NOMO-1 treated with DMSO at 0.1 percent for 48 hours (cell line): ENCODE data around the gene PLAC1.

Experiments
- DNase-seq: peaks from one replicate; lab custom pipeline; 2025; ENCODE audit not compliant: unreplicated experiment; lab: John Stamatoyannopoulos, UW

Gene PLAC1, protein sequence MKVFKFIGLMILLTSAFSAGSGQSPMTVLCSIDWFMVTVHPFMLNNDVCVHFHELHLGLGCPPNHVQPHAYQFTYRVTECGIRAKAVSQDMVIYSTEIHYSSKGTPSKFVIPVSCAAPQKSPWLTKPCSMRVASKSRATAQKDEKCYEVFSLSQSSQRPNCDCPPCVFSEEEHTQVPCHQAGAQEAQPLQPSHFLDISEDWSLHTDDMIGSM

DNA sequence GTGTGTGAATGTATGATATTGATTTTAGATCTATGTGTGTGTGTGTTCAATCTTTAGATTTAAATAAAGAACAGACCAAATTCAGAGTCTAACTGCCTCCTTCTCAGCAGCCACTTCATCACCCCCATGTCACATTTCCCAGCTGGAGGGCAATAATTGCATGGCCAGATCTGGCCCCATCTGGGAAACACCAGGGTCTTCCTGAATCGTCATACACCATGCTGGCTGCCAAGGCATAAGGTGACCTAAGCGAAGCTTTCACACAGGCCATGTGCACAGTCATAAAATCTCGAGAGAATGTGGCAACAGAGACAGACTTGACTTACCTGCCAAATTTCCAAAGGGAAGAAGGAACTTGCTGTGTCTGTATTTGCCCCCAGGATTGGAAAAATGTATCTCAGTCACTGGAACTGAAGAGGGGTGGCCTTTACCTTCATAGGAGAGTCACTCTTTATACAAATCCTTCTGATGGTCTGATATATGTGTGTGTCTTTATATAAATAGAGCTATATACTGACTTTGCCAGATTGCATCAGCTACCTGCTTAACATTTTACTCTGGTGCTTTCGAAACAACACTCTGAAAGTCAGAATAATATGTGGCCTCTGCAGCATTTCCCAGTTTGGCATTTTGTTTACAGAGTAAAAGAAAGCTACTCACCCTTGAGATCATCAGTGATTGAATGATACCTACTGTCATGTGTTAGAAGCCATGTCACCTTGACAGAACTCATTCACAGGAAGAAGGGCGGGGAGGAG lies at the start of gene PLAC1:
TSS of gene PLAC1 (minus strand) at position 470 of the 758 bp plus-strand sequence. CDS start 91,789 bp downstream, outside the sequence.
- DNase-seq, result no peak

DNA sequence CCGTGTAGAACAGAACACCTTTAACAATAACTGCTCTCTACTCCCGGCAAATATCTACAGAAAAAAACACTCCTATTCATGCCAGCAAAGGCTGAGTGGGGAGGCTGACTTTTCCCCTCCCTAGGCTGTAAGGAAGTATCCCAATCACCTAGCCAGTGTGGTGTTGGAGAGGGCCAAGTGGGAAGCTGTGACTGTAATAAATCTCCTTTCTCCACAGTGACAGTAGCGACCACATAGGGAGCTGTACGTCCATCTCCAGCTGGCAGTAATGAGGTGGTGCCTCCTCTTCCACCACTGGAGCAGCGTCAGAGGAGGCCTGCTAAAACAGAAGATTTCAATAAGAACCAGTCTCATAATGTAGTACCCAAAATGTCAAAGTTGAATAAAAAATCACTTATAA lies 47.9 kb upstream of the PLAC1 start:
- no peak for DNase-seq

DNA sequence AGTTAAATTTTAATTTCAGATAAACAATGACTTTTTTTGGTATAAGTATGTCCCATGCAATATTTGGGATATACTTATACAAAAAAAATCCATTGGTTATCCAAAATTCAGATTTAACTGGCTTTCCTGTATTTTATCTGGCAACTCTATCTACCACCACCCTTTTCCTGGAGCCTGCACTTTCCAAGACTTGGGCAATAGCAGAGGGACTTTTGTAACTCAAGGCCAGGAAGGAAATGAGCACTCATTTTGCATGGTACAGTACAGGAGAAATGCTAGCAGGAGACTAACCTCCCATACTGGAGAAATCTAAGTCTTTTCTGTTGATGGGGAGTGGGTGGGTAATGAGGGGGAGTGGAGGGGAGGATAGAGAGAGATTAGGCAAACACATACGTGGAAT lies 37.7 kb upstream of the PLAC1 start:
- DNase-seq, result no peak

DNA sequence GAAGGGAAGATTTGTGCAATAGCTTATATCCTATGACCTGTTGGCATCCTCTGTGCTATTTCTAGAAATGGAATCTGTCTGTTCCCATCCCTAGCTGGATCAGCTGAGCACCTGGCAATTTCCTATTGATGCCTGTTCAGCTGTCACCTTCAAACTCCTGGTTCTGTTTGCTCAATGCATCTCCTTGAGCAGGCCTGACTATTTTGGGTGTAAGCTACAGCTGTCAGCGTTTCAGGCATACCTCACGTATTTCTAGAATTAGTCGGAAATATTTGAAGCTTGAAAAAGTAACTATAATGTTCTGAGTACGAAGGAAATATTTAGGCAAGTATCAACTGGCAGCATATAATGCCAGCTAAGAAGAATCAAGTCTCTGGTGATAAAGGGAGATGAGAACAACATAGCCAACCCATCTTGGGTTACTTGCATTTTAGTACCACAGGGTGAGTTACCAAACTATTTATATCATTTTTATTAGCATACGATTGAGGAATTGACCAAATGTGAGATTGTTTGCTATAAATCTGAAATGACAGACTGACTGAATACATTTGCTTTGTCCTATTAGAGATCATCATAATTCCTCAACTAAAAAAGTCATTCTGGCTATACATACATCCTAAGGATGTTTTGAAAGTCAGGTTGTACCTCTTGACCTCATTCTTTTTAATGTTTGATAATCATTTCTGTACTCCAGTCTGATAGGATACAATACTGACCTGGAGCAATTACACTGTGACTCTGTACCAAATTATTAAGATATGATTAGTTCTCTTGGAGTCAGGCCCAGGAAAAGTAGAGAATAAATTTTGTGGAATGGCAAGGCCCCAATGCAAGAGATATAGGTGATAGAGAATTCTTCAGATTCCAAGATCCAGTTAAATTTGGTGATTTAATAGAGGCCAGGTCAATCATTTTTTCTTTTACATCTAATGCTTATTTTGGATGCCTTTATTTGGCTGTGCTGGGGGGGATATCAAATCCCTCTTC lies 36.4 kb upstream of the PLAC1 start:
- DNase-seq, result no peak

DNA sequence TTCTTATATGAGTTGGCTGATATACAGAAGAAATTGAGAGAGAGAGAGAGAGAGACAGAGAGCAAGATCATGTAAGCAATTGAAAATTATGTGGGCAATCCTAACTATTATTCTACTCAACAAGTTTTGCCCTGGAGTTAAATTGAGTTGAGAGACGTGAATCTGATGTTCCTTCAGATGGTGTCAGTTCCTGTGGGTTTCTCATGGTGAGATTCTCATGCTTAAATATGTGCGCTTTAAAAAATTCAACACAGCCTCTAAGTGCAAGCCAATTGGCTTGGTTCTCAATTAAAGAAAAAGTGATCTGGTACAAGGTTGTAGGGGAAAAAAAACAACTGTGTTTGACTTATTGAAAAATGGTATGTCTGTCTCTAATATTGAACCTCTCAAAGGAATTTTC lies 35.4 kb upstream of the PLAC1 start:
- DNase-seq, result no peak

DNA sequence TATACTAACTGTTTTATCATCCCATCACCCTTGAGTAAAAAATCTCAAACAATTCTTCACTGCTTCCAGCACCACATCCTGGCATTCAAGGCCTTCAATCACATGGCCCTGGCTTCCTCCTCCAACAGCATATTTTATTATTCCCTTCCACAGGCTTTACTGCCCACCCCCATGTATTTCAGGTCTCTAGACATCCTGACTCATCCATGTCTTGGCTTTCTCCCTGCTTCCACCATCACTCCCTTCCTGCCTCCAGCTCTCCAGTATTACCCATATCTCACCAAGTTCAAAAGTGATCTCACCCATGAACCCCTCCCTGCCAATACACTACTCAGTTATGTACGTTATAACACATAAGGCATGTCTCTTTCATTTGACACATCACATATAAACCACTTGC lies 34.7 kb upstream of the PLAC1 start:
- DNase-seq, result no peak

DNA sequence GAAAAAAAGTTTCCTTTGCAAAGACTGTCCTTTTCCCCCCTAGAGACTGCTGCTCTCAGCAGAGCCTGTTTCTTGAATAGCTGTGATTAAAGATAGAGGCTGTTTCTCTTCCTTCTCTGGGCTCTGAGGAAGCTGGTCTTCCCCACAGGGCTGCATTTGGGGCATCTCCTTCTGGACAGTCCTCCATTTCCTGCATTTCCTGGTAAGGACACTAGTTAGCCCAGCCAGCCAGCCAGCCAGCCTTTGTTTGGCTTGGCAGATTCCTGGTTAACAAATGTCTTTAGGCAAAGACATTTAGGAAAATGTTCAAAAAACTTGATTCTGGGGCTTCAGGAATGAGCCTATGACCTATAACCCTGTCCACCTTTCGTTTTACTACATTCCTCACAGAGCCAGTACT lies 34.0 kb upstream of the PLAC1 start:
- no peak for DNase-seq

DNA sequence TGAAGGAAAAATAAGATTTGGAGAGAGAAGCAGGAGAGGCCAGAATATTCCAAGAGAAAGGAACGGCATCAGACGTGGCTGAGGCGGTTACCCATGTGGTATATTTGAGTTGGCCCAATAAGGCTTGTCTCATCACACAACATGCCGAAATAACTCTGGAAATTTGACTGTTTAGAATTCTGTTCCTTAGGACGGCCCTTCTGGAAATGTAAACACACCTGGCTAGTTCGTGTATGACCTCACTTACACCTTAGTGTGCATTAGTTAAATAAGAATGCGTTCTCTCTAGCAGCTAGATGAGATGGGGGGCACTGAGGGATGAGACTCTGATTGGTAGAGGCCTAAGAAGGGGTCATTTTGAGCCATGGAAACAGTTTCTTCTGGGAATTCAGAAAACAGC lies 33.2 kb upstream of the PLAC1 start:
- DNase-seq, result no peak

DNA sequence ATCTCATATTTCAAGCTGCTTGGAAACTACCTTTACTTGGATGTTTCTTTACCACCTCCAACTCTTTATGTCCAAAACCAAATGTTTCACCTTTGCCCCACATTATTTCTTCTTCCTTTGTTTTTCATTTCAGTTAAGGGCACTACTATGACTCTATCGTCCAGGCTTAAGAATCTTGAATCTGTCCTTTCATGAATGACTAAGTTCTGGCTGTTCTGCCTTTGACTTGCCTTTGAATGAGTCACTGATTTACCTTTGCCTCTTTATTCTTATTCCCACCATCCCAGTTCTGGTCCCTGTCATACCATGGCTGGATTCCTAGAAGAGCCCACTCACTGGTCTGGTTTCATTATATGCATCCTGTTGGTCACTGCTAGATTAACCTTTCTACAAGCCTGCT lies 30.6 kb upstream of the PLAC1 start:
- no peak for DNase-seq

DNA sequence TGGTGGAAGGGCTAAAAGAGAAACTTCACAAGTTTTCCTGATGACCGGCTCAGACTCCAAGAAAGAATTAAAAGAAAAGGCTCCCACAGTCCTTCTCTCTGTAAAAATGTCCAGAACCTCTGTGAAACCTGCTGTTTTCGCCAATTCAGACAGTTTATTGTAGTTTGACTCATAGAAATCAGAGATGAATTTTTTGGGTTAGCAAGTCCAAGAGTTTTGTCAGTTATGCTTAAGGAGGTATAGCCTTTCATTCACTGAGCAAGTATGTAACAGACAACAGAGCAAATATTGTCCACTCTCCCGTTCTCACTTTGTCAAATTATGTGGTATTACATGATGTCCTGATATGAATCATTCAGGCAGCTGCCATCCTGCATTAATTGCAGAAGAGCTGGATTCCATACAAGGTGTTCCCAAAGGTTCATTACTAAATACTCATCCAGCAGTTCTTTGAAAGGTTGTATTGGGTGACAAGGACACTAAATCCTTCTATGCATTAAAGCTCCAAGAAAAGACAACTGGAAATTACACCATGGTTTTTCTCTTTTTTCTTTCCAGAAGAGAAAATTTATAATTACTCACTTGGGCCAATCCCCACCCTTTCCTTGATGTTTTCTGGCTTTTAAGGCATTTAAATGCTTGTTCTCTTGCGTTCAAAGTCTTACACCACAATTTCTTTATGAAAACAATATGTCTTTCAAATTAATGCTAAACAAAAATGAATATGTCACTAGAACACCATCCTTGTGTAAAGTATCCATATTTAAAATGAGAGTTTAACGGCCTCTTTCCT lies 30.0 kb upstream of the PLAC1 start:
- DNase-seq, result no peak

DNA sequence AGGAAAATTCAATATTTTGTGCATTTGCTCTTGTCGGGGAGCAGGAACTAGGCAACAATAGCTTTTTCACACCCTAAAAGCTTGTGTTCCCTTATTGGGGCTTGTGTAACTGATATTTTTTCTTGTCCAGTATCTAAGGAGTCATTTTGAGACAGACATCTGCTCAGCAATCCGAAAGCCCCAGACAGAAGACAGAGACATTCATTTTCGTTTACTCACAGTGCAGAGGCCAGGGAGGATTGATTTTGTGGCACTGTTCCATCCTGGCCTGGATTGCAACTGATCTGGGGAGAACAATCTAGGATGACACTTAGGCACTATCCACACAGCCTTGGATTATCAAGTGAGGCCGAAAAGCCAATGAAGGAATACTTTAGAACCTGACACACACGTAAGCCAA lies 27.4 kb upstream of the PLAC1 start:
- no peak for DNase-seq

DNA sequence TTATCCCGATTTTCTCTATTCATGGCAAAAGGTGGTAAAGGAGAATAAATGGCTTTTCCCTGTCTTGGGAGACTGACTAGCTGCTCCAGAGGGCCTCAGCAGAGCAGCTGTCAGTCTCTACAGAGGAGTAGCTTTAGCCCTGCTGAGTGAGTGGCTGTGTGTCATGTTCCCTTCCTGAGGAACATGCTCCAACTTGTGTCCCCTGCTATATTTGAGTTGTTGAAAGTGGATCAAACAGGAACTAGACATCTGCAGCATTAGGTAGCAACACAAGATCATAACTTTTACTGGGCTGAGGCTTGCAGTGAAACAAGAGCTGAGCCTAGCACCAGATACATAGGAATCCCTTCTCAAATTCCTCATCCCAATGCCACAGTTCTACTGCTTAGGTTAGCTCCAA lies 26.7 kb upstream of the PLAC1 start:
- no peak for DNase-seq

DNA sequence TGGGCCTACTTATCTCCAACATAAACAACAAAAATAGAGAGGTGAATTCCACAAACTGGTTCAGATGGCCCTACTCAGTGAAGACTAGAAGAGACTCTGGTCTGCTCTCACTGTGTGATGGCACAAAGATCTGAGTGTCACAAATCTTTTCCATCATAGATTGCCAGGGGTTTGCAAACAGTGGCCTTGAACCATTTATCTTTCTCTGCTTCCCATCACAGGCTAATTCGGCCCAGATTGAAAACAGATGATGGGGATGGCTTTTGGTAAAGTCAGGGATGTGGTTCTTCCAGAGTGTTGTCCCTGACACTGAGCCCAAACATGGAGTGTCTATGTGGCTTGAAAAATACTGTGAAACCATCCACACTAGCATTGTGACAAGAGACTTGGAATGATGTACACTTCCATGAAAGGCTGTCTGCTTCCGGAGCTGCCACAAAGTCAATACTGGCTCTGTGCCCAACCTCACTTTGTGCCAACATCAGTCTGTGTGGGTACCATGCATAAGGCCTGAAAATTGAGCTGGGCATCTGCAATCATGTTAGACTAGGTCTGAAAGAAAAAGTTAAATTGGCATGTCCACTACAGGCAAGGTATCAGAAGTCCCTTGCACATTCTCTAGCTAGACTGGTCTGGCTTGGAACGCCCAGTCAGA lies 25.2 kb upstream of the PLAC1 start:
- no peak for DNase-seq

DNA sequence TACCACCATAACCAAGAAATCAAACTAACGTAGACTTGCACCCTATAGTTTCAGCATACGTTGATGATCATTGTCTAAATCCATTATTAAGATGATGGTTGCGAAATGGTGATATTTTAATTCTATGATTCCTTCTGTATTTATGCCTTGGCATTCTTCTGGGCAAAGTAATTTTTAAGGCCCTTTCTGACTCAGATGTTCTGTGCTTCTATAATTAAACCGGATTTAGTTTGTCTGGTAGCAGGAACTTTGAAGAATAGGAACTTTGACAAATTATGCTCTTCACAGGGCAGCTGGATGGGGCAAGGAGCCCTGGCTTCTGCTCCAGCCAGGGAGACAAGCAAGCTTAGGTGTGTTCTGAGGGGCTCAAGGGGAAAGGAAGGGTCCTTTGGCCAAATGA lies 23.8 kb upstream of the PLAC1 start:
- DNase-seq, result no peak

DNA sequence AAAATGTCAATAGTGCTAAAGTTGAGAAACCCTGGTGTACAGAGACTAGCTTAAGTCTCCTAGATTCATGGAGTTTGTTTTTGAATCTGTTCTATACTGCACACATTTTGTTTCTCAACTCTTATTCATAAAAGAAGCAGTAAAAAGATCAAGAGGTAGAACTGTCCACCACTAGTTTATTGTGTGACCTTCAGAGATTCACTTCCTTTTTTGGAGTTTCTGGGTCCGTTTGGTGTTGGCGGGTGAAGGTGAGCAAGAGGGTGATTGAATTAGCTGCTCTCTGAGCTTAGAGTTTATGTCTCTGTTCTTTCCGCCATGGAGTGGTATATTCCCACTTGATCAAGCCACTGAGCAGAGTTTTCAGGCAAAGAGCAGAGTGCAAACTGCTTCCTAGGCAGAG lies 21.4 kb upstream of the PLAC1 start:
- peak; percentile 60 for DNase-seq

DNA sequence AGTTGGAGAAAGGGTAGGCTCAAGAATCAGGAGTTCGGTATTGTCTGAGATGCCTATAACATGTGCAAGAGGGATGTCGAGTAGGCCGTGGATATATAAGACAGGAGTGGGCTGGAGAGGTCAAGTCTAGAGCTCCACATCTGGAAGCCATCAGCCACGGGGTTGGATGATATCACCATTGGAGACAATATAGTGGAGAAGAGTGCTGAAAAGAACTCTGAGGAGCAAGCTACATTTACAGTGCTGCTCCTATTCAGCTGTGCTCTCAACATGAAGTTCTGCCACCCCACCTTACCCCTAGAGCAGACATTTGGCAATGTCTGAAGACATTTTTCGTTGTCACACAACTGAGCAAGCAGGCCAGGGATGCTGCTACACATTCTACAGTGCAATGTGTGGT lies 20.9 kb upstream of the PLAC1 start:
- DNase-seq, result no peak

DNA sequence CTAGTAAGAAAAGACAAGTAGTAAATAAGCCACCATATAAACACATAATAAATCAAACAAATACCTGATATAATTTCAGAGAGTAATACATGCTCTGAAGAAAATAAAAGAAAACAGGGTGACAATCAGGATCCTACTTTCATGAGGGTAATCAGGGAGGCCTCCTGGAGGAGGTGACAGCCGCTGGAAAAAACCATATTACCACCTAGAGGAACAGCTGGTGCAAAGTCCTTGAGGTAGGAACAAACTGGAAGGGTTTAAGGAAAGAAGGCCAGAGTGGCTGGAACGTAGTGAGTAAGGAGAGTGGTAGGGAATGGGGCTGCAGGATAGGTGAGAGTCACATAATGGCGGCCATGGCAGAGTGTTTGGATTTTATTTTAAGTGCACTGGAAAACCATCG lies 19.1 kb upstream of the PLAC1 start:
- DNase-seq, result no peak

DNA sequence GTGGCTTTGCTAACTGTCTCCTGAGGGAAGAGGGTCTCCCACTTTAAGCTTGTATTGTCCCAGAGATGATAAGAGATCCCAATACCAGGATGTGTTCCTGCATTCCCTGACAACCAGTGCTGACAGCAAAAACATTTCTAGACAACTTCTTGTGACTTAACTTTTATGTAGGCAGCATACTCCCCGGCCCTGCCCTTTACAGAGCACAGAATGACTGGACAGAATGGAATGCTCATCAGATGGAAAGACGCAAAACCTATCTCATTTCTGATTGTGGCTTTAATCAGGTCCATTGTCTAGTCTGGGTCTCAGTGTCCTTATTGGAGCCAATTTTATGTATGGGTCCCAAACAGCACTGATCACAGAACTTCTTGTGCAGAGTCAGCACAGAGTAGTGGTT lies 18.2 kb upstream of the PLAC1 start:
- DNase-seq, result no peak

DNA sequence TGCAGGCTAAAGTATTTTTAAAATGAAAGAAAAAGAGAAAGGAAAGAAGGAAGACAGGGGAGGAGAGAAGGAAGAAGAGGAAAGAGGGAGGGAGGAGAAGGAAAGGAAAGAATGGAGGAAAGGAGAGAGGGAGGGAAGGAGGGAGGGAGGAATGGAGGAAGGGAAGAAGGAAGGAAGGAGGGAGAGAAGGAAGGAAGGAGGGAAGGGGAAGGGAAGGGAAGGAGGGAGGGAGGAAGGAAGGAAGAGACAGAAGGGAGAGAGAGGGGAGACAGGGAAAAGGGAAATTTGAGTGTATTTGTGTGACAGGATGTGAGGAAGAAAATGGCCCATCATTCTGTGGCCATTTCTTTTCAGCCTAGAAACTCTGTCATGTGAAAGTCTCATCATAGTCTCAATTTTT lies 14.9 kb upstream of the PLAC1 start:
- DNase-seq, result no peak

DNA sequence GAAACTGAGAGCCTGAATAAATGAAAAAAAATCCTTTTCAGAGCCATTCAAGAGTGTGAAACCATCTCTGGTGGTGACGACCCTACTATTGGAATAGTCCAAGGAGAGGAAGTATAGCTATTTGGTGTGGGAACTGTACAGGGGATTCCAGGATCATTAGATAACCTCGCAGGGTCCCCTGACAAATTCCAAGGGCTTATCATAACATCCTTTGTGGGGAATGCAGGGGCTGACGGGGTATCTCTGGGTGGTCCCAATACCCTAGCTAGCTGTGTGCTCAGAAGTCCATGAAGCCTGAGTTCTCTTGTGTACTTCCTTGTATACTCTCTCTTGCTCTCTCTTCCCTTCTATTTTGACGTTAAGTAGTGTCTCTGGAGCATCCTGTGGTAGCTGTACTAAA lies 13.8 kb upstream of the PLAC1 start:
- DNase-seq, result no peak
